ENCODE measurements around the gene MMEL1.

The MMEL1 gene

DNA sequence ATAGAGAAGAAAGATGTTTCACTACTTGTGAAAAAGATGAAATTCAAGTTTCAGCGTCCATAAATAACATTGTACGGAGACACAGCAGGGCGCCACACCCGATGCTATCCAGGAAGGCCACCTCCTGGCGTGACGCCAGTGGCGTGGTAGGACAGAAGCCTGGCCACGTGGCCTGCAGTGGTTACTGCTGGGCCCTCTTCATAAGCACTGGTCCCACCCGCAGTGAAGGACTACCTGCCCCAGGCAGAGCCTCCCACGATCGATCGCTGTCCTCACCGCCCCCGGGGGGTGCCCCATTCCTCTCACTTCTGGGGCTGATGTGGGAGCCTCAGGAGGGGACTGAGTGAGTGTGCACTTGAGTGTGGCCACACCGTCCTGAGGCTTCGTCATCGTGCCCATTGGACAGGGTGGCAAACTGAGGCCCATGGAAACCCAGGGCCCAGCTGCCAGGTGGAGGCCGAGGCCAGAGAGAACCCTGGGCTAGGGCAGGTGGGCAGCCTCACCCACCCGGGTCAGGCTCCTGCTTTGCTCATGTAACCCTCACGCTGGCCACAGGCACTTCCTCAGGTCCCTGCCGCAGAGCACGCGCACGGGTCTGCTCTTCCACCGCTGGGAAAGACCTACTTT lies 91.1 kb downstream of the MMEL1 start:
- no peak for DNase-seq

- no peak for DNase-seq
Observed at GRCh38 chr1:2540816-2541492, 91.9 kb downstream of the MMEL1 start.

Measured in effector CD4-positive, alpha-beta T cell (primary cell).